Ascending aorta (tissue), 2 donors: ENCODE measurements around the gene CARD11. TPM values are rescaled to one million over a fixed set of nuclear protein-coding genes. Genes with fewer than 3 reads are reported as not detected.

Experiments
- DNase-seq, 2 donors: peaks; one replicate each; pipeline ENCODE4 v3.0.0-alpha.2; 2019; ENCODE audit warnings: low spot score in 2 of 2
- H3K27ac ChIP-seq, 2 donors: fragments of 200-600 bp; sonication (generic); one replicate each; pipeline ENCODE4 v1.5.1; 2016 to 2017; ENCODE audit warnings: mild to moderate bottlenecking in 1 of 2
- H3K27me3 ChIP-seq: fragments of 200-600 bp; sonication (generic); one replicate; pipeline ENCODE4 v1.5.1; 2017
- H3K36me3 ChIP-seq, 2 donors: fragments of 200-600 bp; sonication (generic); one replicate each; pipeline ENCODE4 v1.5.1; 2016
- H3K4me1 ChIP-seq, 2 donors: fragments of 200-600 bp; sonication (generic); one replicate each; pipeline ENCODE4 v1.5.1; 2016 to 2017; ENCODE audit warnings: mild to moderate bottlenecking in 1 of 2
- H3K4me3 ChIP-seq, 2 donors: fragments of 200-600 bp; sonication (generic); one replicate each; pipeline ENCODE4 v1.5.1; 2016 to 2017; ENCODE audit warnings: mild to moderate bottlenecking in 1 of 2
- H3K9me3 ChIP-seq, 2 donors: fragments of 200-600 bp; sonication (generic); one replicate each; pipeline ENCODE4 v1.5.1; 2016
- CTCF ChIP-seq, 3 experiments: fragments of 200-600 bp in 2 of 3; fragments of 450-650 bp in 1 of 3; sonication (generic) in 2 of 3; IDR thresholded peaks; one replicate each; pipeline ENCODE4 v1.5.1; 2016 to 2019; ENCODE audit warnings: antibody characterized with exemption in 3 of 3, mild to moderate bottlenecking in 1 of 3, moderate library complexity in 1 of 3
- intact Hi-C: fragments of 100-400 bp; cut with DNase I; formaldehyde crosslinking; loops from one replicate; pipeline ENCODE4 v1.15.1; 2023
- total RNA-seq: library from RNA; depleted of rRNA; stranded (reverse); fragments of >200 nt; gene quantifications from one replicate; pipeline ENCODE4 v1.1.0, GENCODE V29; 2016

Gene CARD11
- total RNA-seq, 1 donor from 2014 or later: 0.64 TPM

- Histone ChIP-seq H3K4me1 (no peaks in the 10 kb centered on the region), H3K4me3 (no peak overlapping the region), H3K27me3 (no peaks in the 10 kb centered on the region), H3K36me3 (no peaks in the 10 kb centered on the region), H3K27ac (no peak overlapping the region), H3K9me3 (peaks cover 0 to 4% of the 10 kb centered on the region in 2 donors)
- DNase-seq: peak in 1 of 2 donors; percentile 27
- no peak for TF ChIP-seq CTCF (IDR thresholded peaks at IDR 0.05)
- intact Hi-C loops: no loop called here
These were observed 90.6 kb downstream of the CARD11 start for GRCh38 chr7:2953099-2953498.

- Histone ChIP-seq H3K4me3 (no peak overlapping the region), H3K4me1 (no peaks in the 10 kb centered on the region), H3K9me3 (peaks cover 0 to 4% of the 10 kb centered on the region in 2 donors), H3K36me3 (no peaks in the 10 kb centered on the region), H3K27me3 (no peaks in the 10 kb centered on the region), H3K27ac (no peak overlapping the region)
- no peak for TF ChIP-seq CTCF (IDR thresholded peaks at IDR 0.05)
- peak in 1 of 2 donors; percentile 38 for DNase-seq
- intact Hi-C loops: no loop called here
These were observed 91.4 kb downstream of the CARD11 start for GRCh38 chr7:2952316-2952715.

- intact Hi-C loops: no loop called here
- Histone ChIP-seq H3K4me1 (no peaks in the 10 kb centered on the region), H3K27ac (no peak overlapping the region), H3K27me3 (no peaks in the 10 kb centered on the region), H3K36me3 (no peaks in the 10 kb centered on the region), H3K9me3 (peaks cover 0 to 4% of the 10 kb centered on the region in 2 donors), H3K4me3 (no peak overlapping the region)
- no peak for DNase-seq
- no peak for TF ChIP-seq CTCF (IDR thresholded peaks at IDR 0.05)
These were observed 93.1 kb downstream of the CARD11 start for GRCh38 chr7:2950578-2950977.

GRCh38 chr7:2948749-2949148, 94.9 kb downstream of the CARD11 start:
- Histone ChIP-seq H3K36me3 (no peaks in the 10 kb centered on the region), H3K9me3 (peaks cover 0 to 4% of the 10 kb centered on the region in 2 donors), H3K4me3 (no peak overlapping the region), H3K4me1 (no peaks in the 10 kb centered on the region), H3K27me3 (no peaks in the 10 kb centered on the region), H3K27ac (no peak overlapping the region)
- DNase-seq: no peak
- intact Hi-C loops: no loop called here
- TF ChIP-seq CTCF (IDR thresholded peaks at IDR 0.05): no peak

- peaks cover 0 to 4% of the 10 kb centered on the region in 2 donors for H3K9me3 ChIP-seq
- H3K36me3 ChIP-seq: no peaks in the 10 kb centered on the region
- no peak overlapping the region for H3K27ac ChIP-seq
- intact Hi-C loops: no loop called here
- peak in 1 of 2 donors; percentile 49 for DNase-seq
- H3K4me1 ChIP-seq: no peaks in the 10 kb centered on the region
- no peaks in the 10 kb centered on the region for H3K27me3 ChIP-seq
- no peak overlapping the region for H3K4me3 ChIP-seq
- TF ChIP-seq CTCF (IDR thresholded peaks at IDR 0.05): no peak
These were observed 96.4 kb downstream of the CARD11 start for GRCh38 chr7:2947058-2947780.
